ENCODE data around the gene RPS6KB2. TPM values are rescaled to one million over a fixed set of nuclear protein-coding genes. Genes with fewer than 3 reads are reported as not detected.

Gene RPS6KB2
- total RNA-seq, 6 donors from 2014 or later, result 35.2 to 94.3 (median 50.4) TPM

DNA sequence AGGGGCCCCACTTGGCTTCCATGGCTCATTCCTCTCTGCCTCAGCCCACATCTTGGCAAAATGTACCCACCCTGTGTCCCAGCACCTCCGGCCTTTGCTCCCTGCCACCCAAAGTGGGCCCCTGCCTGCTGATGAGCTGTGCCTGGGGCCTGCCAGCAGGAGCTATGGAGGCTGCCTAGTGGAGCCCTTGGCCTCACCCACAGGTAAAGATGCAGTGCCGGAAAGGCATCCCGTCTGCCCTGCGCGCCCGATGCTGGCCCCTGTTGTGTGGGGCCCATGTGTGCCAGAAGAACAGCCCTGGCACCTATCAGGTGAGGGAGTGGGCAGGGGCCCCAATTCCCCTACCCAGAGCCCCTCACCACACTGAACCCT is 23.1 kb upstream of the RPS6KB2 start:
- Histone ChIP-seq H3K4me1 (peaks cover 27 to 59% (median 44%) of the 10 kb centered on the region in 4 donors), H3K9me3 (no peaks in the 10 kb centered on the region), H3K36me3 (peaks cover 0 to 4% (median 0%) of the 10 kb centered on the region in 4 donors), H3K27me3 (no peaks in the 10 kb centered on the region), H3K27ac (peak overlapping the region in 2 of 4 donors; percentile 79 to 95), H3K4me3 (peak overlapping the region in 3 of 4 donors; percentile 32 to 51 (median 47))
- TF ChIP-seq EP300 (IDR thresholded peaks at IDR 0.05), result no peak
- no peak for TF ChIP-seq POLR2A (IDR thresholded peaks at IDR 0.05)
- 87% methylated on average over 6 of the region's 6 CpGs; no CpG with 5 or more reads in 1 of the 2 donors for WGBS, 2 donors
- ATAC-seq (ENCODE audit: low FRiP score in 2 of 2), result no peak
- peak in 1 of 2 donors; percentile 73 for DNase-seq

GRCh38 chr11:67405688-67406339 is 22.5 kb upstream of the RPS6KB2 start:
- Histone ChIP-seq H3K36me3 (no peaks in the 10 kb centered on the region), H3K4me1 (peaks cover 21 to 57% (median 41%) of the 10 kb centered on the region in 4 donors), H3K4me3 (peak overlapping the region in 1 of 4 donors; percentile 51), H3K9me3 (no peaks in the 10 kb centered on the region), H3K27me3 (no peaks in the 10 kb centered on the region), H3K27ac (peak overlapping the region in 1 of 4 donors; percentile 95)
- ATAC-seq (ENCODE audit: low FRiP score in 2 of 2) (no peak), DNase-seq (peak in 1 of 2 donors; percentile 69)
- 67 to 84% methylated on average over 2 to 6 of the region's 9 CpGs for WGBS, 2 donors
- TF ChIP-seq POLR2A (IDR thresholded peaks at IDR 0.05) (no peak), EP300 (IDR thresholded peaks at IDR 0.05) (no peak), POLR2AphosphoS5 (IDR thresholded peaks at IDR 0.05) (no peak)
- TF ChIP-seq, protein P1, sequence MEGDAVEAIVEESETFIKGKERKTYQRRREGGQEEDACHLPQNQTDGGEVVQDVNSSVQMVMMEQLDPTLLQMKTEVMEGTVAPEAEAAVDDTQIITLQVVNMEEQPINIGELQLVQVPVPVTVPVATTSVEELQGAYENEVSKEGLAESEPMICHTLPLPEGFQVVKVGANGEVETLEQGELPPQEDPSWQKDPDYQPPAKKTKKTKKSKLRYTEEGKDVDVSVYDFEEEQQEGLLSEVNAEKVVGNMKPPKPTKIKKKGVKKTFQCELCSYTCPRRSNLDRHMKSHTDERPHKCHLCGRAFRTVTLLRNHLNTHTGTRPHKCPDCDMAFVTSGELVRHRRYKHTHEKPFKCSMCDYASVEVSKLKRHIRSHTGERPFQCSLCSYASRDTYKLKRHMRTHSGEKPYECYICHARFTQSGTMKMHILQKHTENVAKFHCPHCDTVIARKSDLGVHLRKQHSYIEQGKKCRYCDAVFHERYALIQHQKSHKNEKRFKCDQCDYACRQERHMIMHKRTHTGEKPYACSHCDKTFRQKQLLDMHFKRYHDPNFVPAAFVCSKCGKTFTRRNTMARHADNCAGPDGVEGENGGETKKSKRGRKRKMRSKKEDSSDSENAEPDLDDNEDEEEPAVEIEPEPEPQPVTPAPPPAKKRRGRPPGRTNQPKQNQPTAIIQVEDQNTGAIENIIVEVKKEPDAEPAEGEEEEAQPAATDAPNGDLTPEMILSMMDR (IDR thresholded peaks at IDR 0.05), result no peak

DNA sequence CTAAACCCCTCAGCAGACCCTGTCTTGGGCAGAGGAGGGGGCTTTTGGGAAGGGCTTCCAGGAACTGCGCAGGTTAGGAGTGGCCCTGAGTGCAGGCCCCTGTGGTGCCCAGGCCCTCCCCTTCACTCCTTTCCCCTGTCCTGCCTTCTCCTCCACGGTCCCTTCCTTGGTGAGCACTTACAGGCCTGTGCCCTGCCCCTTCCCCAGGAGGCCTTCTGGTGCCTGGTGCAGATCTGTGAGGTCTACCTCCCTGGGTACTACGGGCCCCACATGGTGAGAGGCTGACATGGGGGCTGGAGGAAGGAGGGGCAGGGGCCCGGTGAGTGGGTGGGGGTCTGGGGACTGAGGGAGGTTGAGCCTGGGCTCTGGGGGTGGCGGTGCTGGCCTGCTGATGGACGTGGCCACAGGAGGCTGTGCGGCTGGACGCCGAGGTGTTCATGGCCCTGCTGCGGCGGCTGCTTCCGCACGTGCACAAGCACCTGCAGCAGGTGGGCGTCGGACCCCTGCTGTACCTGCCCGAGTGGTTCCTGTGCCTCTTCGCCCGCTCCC is 21.8 kb upstream of the RPS6KB2 start:
- no peak for TF ChIP-seq POLR2AphosphoS5 (IDR thresholded peaks at IDR 0.05)
- peaks cover 20 to 52% (median 37%) of the 10 kb centered on the region in 4 donors for H3K4me1 ChIP-seq
- no peaks in the 10 kb centered on the region for H3K36me3 ChIP-seq
- H3K27ac ChIP-seq, result peak overlapping the region in 1 of 4 donors; percentile 39
- ATAC-seq (ENCODE audit: low FRiP score in 2 of 2) (no peak), DNase-seq (peak in 1 of 2 donors; percentile 80)
- H3K27me3 ChIP-seq, result no peaks in the 10 kb centered on the region
- H3K9me3 ChIP-seq, result no peaks in the 10 kb centered on the region
- WGBS, 2 donors, result 71 to 85% methylated on average over 9 to 15 of the region's 18 CpGs
- no peak overlapping the region for H3K4me3 ChIP-seq

DNA sequence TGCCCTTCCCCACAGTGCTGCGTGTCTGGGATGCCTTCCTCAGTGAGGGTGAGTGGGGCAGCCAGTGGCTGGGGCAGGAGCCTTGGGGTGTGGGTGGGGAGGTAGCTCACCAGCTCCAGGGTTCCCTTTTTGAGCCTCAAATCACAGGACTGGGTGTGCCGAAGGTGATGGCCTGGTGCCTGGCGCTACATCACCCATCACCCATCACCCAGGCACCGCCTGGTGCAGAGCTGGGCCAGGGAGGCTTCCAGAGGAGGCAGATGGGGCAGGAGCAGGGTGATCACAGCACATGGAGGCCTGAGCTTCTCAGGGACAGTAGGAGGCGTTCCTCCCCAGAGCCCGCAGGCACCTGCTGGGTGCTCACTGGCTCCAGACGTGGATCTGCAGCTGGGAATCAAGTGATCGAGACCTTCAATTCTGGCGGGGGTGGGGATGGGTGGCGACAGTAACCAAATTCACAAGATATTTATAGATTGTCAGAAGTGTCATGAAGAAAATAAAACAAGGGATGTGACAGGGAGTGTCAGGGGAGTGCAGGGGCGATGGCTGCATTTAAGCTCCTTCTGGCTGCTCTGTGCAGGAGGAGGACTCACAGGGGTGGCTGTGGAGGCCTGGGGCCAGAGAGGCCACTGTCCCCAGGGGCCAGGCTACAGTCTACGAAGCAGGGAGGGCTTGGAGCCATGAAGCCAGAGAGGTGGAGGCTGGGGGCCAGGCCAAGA is 21.2 kb upstream of the RPS6KB2 start:
- H3K27me3 ChIP-seq, result no peaks in the 10 kb centered on the region
- peaks cover 19 to 50% (median 35%) of the 10 kb centered on the region in 4 donors for H3K4me1 ChIP-seq
- no peak overlapping the region for H3K4me3 ChIP-seq
- TF ChIP-seq EP300 (IDR thresholded peaks at IDR 0.05) (no peak), POLR2AphosphoS5 (IDR thresholded peaks at IDR 0.05) (no peak), POLR2A (IDR thresholded peaks at IDR 0.05) (no peak)
- TF ChIP-seq, protein P1 (IDR thresholded peaks at IDR 0.05), result no peak
- 59 to 60% methylated on average over 8 to 12 of the region's 12 CpGs for WGBS, 2 donors
- H3K27ac ChIP-seq, result peak overlapping the region in 1 of 4 donors; percentile 39
- no peaks in the 10 kb centered on the region for H3K9me3 ChIP-seq
- no peaks in the 10 kb centered on the region for H3K36me3 ChIP-seq
- DNase-seq, result peak in 1 of 2 donors; percentile 66
- no peak for ATAC-seq (ENCODE audit: low FRiP score in 2 of 2)

DNA sequence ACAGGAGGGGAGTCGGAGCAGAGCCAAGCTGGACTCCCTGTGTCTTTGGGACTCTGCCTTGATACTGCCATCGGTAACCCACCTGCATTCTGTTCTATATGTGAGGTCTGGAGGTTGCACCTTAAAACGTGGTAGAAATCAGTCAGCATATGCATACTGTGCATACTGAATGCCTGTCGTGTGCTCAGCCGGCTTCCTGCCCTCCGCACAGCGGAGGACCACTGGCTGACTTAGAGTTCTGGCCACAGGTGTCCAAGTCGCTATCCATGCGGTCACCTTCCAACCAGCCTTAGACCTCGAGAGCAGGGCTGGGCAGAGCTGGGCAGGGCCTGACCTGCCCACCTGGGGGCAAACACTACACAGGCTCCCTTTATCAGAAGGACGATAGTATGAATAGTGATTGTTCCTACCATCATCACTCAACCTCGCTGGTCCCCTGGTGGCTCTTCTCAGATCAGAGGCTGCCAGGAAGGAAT is 20.6 kb upstream of the RPS6KB2 start:
- no peak for ATAC-seq (ENCODE audit: low FRiP score in 2 of 2)
- no peaks in the 10 kb centered on the region for H3K27me3 ChIP-seq

More for the DNA sequence above, 20.6 kb upstream of the RPS6KB2 start:
- peak in 1 of 2 donors; percentile 31 for DNase-seq
- Histone ChIP-seq H3K4me3 (no peak overlapping the region), H3K4me1 (peaks cover 13 to 44% (median 29%) of the 10 kb centered on the region in 4 donors), H3K36me3 (no peaks in the 10 kb centered on the region), H3K9me3 (no peaks in the 10 kb centered on the region), H3K27ac (peak overlapping the region in 1 of 4 donors; percentile 57)
- no peak for TF ChIP-seq POLR2A (IDR thresholded peaks at IDR 0.05)
- 62 to 68% methylated on average over 4 to 12 of the region's 12 CpGs for WGBS, 2 donors

All from upper lobe of left lung (tissue), 6 donors.